GM12891 (cell line): ENCODE results near the gene HSPA5.
"Not testable (repeated sequence)": the region's sequence is repeated elsewhere in the genome, so short reads cannot be mapped to it uniquely, and the experiment has no call there.

Source experiments
- DNase-seq: peaks from one replicate; pipeline ENCODE4 v3.0.0; 2011; ENCODE audit warnings: low spot score; ENCODE audit not compliant: insufficient read length
- FAIRE-seq: peaks from 2 replicates; lab custom pipeline; 2011; peaks lifted over from hg19 to GRCh38; lab: Jason Lieb, UNC
- PAX5 ChIP-seq: IDR thresholded peaks from 2 replicates; pipeline ENCODE4 v1.6.1; 2011; ENCODE audit warnings: low read length, moderate library complexity, mild to moderate bottlenecking; ENCODE audit not compliant: insufficient read depth, severe bottlenecking
- POLR2A ChIP-seq: IDR thresholded peaks from 2 replicates; pipeline ENCODE4 v1.6.1; 2011; ENCODE audit warnings: low read depth, low read length, control low read depth
- POLR2AphosphoS5 ChIP-seq: IDR thresholded peaks from 2 replicates; pipeline ENCODE4 v1.6.1; 2011; ENCODE audit warnings: low read depth, low read length, control low read depth
- POU2F2 ChIP-seq: IDR thresholded peaks from 2 replicates; pipeline ENCODE4 v1.6.1; 2011; ENCODE audit warnings: low read depth, mild to moderate bottlenecking, control low read depth, low read length, moderate library complexity
- SPI1 ChIP-seq: IDR thresholded peaks from 2 replicates; pipeline ENCODE4 v1.6.1; 2011; ENCODE audit warnings: low read depth, low read length, control low read depth
- TAF1 ChIP-seq: IDR thresholded peaks from 2 replicates; pipeline ENCODE4 v1.6.1; 2011; ENCODE audit warnings: low read depth, low read length, control low read depth

The HSPA5 gene

DNA sequence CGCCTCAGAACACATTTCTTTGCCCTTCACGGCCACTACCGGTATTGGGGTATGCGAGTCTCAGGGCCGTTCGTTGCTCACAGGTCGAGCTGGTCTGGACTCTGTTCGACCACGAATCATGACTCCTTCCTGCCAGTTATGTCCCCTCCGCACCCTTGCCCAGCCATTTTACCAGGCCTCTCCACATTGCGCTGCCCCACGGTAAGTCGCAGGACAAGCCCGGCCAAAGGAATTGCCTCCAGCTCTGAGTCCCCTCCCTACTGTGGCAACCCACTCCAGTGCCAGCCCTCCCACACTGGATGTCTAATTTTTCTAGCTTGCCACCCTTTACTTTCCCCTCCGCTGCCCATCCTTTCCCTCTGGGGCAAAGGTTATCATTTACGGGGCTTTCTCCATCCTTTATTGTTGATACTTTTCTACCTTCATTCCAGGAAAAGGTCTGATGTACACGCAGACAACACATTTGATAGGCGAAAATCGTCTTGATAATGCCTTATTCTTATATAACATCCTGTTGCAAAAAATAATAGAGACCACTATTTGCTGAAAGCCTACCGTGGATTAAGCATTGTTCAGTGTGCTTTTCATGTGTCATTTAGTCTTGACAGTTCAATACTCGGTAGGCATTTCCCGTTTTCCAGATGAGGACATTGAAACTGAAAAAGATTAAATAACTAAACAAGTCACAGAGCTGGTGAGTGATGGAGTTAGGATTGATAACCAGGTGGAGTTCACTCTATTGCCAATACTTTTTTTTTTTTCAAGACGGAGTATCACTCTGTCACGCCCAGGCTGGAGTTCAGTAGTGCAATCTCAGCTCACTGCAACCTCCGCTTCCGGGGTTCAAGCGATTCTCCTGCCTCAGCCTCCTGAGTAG is 958 bp upstream of the HSPA5 start:
- DNase-seq (no peak), FAIRE-seq (no peak)
- TF ChIP-seq SPI1 (no peak), POLR2A (peak; percentile 57; the same call in 1 of the 2 replicates), POU2F2 (no peak), POLR2AphosphoS5 (peak; percentile 27; the same call in 1 of the 2 replicates)

GRCh38 chr9:125240649-125240999 is 519 bp downstream of the HSPA5 start:
- FAIRE-seq = peak; percentile 79
- no peak for TF ChIP-seq TAF1
- no peak for TF ChIP-seq POU2F2
- TF ChIP-seq PAX5 = no peak
- TF ChIP-seq SPI1 = no peak
- no peak for TF ChIP-seq POLR2A
- TF ChIP-seq POLR2AphosphoS5 = no peak
- DNase-seq = no peak

DNA sequence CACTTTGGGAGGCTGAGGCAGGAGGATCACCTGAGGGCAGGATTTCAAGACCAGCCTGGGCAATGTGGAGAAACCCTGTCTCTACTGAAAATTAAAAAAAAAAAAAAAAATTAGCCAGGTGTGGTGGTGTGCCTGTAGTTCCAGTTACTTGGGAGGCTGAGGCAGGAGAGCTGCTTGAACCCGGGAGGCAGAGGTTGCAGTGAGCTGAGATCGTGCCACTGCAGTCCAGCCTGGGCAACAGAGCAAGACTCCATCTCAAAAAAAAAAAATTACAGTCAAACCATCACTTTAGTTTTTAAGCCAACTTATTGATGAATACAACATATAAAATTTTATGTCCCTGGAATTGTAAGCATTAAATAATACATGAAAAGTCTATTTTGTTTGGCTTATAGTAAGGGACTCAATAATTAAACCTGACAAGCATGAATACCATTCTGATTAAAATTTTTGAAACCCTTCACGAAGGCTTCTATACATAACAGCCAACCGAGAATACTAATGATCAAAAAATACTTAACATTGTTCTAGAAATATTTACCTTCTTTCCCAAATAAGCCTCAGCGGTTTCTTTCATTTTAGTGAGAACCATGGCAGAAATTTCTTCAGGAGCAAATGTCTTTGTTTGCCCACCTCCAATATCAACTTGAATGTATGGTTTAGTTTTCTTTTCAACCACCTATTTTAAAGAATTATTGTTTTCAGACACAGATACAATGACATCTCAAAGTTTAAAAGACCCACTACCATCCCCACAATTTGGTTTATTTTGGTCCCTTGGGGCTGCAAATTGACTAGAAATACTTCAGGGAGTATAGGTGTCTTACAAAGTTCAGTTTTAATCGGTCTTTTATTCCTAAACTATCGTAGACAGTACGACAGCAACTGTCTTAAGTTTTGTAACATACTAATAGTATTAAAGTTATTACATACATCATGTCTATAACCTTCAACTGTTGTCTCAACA is 1.2 kb downstream of the HSPA5 start:
- no peak for TF ChIP-seq TAF1
- no peak for TF ChIP-seq SPI1
- FAIRE-seq (no peak), DNase-seq (no peak)

DNA sequence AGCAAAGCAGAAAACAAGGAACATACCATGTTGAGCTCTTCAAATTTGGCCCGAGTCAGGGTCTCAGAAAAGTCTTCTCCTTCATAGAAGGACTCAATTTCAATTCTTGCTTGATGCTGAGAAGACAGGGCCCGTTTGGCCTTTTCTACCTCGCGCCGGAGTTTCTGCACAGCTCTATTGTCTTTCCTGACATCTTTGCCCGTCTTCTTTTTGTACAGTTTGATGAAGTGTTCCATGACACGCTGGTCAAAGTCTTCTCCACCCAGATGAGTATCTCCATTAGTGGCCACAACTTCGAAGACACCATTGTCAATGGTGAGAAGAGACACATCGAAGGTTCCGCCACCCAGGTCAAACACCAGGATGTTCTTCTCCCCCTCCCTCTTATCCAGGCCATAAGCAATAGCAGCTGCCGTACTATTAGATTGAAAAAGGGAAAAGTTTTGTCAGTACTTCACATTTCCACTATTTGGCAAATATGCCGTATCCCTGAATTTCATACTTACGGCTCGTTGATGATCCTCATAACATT is 2.2 kb downstream of the HSPA5 start:
- FAIRE-seq = no peak
- TF ChIP-seq POLR2AphosphoS5 = no peak
- no peak for TF ChIP-seq SPI1
- DNase-seq = no peak

GRCh38 chr9:125238127-125238914 is 2.8 kb downstream of the HSPA5 start:
- TF ChIP-seq PAX5 (no peak), POLR2A (no peak), POU2F2 (no peak), SPI1 (no peak), TAF1 (no peak), POLR2AphosphoS5 (no peak)
- FAIRE-seq = no peak
- no peak for DNase-seq

GRCh38 chr9:125236520-125237159 is 4.5 kb downstream of the HSPA5 start:
- FAIRE-seq, DNase-seq: not testable (repeated sequence)

DNA sequence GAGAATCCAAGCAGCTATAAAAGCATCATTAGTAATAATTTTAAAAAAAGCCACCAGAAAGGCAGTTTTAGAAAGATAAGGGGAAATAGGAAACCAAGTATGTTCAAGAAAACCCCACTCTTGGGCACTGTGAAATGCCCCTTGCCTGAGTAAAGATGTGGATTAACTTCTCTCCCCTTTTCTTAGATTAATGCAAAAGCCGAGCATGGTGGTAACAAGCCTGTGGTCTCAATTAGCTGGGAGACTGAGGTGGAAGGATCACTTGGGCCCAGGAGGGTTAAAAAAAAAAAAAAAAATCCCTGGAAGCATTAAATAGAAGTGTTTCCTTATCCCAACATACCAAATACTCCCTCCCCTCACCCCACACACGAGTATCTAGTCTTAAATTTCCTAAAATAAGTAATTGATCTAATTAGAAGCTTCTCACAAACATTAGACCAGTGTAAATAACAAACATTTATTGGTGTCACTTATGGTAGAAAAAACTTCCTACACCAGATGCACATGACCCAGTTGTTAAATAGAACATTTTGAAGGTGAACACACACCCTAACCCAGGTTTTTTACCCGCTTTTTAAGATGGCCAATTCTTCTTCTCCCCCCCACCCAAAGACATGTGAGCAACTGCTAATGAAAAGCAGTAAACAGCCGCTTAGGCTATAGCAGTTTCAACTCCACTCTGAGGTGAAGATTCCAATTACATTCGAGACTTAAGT is 5.2 kb downstream of the HSPA5 start:
- DNase-seq = no peak
- no peak for TF ChIP-seq POU2F2
- no peak for TF ChIP-seq POLR2AphosphoS5
- no peak for TF ChIP-seq SPI1
- no peak for TF ChIP-seq TAF1
- TF ChIP-seq POLR2A = no peak; the same call in 1 of the 2 replicates
- no peak for TF ChIP-seq PAX5
- FAIRE-seq = no peak

DNA sequence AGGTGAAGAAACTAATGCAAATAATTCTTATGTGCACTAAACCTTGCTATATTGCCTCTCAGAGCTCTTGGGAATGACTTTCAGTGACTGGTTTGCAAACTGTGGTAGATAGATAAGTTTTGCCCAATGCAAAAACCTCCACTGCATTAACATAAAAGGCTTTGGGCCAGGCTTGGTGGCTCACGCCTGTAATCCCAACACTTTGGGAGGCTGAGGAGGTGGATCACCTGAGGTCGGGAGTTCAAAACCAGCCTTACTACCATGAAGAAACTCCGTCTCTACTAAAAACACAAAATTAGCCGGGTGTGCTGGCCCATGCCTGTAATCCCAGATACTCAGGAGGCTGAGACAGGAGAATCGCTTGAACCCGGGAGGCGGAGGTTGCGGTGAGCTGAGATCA is 7.0 kb downstream of the HSPA5 start:
- FAIRE-seq, DNase-seq: not testable (repeated sequence)

DNA sequence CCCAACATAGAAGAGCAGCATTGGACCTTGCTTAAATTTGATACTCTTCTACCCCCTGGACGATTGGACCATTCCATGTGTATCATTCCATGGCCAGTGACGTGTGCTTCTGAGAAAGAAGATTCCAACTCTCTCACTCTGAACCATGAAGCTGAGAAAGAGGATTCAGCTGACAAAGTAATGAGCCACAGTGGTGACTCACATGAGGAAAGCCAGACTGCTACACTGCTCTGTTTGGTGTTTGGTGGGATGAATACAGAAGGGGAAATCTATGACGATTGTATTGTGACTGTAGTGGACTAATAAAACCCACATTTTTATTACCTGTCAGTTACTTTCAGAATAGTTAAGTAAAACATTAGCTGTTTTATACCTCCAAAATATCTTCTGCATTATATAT is 7.5 kb downstream of the HSPA5 start:
- DNase-seq (no peak), FAIRE-seq (no peak)

More for the DNA sequence above, 7.5 kb downstream of the HSPA5 start:
- no peak for TF ChIP-seq TAF1
